Measurements from ENCODE around the gene MND1.
A peak's percentile ranks its signal among the peaks of the same experiment; 100 is the strongest.

The MND1 gene

DNA sequence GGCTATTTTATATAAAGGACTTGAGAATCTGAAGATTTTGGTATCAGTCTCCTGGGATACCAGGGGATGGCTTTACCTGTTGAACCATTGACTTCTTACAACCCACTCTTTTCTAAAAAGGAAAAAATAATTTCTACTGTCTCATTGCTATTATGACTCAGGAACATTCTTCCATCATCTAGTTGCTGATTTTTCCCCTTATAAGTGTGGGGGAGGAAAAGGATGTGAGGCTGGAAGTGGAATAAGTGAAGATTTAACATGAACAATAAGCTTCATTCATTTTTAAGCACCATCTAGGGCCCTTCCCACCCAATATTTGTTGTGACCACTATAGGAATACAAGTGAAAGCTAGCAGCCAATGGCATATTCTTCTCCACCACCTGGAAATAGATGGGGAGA, 10.6 kb upstream of the MND1 start:
- DNase-seq (ENCODE audit: low read depth): no peak
- H3K4me3 ChIP-seq (replicated peaks; ENCODE audit: low read depth, low read length): no peak overlapping the region

DNA sequence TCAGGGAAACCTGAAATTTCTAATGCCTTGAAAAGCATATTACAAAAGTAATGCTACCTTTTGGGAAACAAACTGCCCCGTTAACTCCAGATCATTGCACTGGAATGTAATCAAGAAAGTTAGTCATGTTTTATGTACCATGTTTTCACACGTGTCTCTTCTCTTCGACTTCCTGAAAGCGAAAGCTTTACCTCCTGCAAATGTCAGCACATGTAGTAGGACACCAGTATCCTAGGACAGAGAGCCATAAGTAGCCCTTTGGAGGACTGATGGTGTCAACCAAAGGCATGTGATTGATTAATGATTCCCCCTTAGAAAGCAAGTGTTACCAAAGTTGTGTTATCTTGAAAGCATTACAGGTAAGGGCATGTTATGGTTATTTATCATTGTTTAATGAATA, 8.8 kb upstream of the MND1 start:
- no peak for DNase-seq (ENCODE audit: low read depth)
- TF ChIP-seq, protein P1, sequence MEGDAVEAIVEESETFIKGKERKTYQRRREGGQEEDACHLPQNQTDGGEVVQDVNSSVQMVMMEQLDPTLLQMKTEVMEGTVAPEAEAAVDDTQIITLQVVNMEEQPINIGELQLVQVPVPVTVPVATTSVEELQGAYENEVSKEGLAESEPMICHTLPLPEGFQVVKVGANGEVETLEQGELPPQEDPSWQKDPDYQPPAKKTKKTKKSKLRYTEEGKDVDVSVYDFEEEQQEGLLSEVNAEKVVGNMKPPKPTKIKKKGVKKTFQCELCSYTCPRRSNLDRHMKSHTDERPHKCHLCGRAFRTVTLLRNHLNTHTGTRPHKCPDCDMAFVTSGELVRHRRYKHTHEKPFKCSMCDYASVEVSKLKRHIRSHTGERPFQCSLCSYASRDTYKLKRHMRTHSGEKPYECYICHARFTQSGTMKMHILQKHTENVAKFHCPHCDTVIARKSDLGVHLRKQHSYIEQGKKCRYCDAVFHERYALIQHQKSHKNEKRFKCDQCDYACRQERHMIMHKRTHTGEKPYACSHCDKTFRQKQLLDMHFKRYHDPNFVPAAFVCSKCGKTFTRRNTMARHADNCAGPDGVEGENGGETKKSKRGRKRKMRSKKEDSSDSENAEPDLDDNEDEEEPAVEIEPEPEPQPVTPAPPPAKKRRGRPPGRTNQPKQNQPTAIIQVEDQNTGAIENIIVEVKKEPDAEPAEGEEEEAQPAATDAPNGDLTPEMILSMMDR (IDR thresholded peaks at IDR 0.05; ENCODE audit: low read length, missing control alignments): no peak
- H3K4me3 ChIP-seq (replicated peaks; ENCODE audit: low read depth, low read length): no peak overlapping the region

More for the DNA sequence above, 10.6 kb upstream of the MND1 start:
- TF ChIP-seq, protein P1 (IDR thresholded peaks at IDR 0.05; ENCODE audit: low read length, missing control alignments): no peak

DNA sequence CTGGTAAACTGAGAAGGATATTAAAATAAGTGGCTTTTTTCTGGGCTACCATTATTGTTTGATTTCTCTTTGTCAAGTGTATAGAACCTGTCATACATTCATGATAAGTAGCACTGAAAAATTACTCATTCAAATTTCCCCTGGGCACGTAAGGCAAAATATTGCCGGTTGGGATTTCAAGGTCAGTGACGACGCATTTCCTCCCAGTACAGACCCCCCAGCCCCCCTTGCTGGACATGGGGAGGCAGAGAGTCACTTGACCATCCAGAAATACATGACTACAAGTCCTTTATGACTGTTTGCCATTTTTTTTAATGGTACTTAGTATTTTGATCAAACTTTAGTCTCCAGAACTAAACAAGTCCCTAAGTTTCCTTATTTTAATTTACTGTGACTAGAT, 6.8 kb upstream of the MND1 start:
- TF ChIP-seq, protein P1 (IDR thresholded peaks at IDR 0.05; ENCODE audit: low read length, missing control alignments): no peak
- DNase-seq (ENCODE audit: low read depth): no peak
- no peak overlapping the region for H3K4me3 ChIP-seq (replicated peaks; ENCODE audit: low read depth, low read length)

DNA sequence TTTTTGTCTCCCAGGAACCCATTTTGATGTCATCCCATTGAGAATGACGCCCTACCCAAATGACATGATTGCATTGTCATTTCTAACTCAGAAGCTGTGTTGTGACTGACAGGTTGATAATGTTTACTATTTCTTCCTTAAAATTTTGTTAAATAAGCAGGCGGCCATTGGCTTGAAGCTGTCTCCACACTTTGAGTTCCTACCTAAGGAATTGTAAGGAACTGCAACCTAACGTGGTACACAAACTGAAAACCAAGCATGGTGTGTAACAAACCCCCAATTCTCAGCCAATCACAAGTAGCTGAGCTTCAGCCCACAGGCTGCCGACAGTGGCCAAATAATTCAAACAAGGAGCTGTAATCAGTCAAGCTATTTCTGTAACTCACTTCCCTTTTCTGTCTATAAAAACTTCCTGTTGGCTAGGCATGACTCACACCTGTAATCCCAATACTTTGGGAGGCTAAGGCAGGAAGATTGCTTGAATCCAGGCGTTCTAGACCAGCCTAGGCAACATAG, 2.9 kb upstream of the MND1 start:
- no peak overlapping the region for H3K4me3 ChIP-seq (replicated peaks; ENCODE audit: low read depth, low read length)
- peak; percentile 61 for DNase-seq (ENCODE audit: low read depth)
- TF ChIP-seq, protein P1 (IDR thresholded peaks at IDR 0.05; ENCODE audit: low read length, missing control alignments): no peak

DNA sequence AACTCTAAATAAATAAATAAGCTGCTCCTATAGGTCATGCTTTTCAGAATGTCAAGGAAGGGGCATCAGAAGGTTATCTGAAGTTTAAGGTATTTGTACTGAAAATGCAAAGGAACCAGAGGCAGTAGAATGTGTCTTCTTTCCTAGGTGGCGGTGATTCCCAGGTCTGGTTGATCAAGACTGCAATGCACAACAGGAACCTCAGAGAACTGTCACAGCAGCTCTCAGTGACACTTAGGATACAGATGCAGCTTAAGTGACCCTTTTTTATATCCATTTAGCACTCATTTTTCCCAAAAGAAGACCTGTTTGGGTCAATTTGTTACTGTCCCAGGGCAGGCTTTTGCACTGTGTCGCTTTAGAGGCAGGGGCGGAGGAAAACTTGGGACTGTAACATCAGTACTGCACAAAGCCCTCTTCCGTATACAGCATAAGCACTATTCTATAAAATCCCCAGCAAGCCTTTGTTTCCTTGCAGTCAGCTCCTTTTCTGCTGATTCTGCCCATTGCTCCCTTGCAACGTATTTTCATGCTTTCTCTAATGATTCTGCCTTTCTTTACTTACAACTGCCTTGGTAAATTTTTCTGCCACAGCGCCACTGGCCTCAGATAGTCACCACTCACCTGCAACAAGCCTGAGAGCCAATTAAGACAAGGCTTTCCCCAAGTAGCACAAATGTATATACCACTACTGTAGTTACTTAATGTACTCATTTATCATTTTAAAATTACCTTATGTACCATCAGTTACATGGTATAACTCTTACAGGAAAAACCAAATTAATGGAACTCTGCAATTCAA, 1.5 kb upstream of the MND1 start:
- DNase-seq (ENCODE audit: low read depth): no peak
- TF ChIP-seq, protein P1 (IDR thresholded peaks at IDR 0.05; ENCODE audit: low read length, missing control alignments): no peak
- no peak overlapping the region for H3K4me3 ChIP-seq (replicated peaks; ENCODE audit: low read depth, low read length)

DNA sequence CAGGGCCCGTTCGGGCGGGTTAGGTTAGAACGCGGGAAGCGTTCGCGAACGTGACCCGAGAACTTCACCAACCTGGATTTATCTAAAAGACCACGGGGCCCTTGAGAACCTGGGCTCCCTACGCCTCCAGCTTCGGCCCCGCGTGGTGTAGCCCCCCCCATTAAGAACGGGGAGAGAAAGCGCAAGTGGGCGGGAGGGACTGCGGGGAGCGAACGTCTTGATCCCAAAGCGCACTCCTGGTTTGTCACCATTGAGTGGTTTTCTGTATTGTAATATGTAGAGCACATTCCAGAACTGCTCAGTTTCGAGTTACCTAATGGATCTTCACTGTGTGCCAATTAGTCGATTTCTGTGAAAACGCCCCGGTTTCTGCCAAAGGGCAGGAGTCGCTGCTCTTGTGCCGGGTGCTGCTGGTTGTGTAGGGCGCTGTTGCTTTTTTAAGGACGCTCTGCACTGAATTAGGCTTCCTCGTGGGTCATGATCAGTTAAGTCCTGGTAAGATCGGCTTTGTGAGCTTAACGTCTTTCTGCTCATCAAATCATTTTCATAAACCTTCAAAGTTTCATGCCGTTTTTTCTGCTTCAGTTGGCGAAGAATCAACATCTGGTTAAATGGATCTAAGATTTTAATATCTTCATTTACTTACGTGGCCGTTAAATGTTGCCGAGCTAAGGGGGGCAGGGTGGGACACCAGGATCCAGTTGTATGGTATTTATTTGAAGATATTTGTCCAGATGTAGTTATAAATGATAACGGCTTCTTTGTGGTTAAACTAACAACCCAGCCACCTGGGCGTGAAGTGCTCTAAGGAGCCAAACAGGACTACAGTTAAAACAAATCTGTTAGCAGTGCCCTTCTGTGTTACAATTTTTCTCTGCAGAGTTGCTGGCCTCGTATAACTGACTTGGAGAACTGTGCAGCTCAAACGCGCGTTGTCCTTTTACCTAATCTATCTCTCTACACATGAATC, 809 bp downstream of the MND1 start:
- peak; percentile 62 for DNase-seq (ENCODE audit: low read depth)
- peak overlapping the region; percentile 70 for H3K4me3 ChIP-seq (replicated peaks; ENCODE audit: low read depth, low read length)
- TF ChIP-seq, protein P1 (IDR thresholded peaks at IDR 0.05; ENCODE audit: low read length, missing control alignments): peak; percentile 18
